CD4-positive, alpha-beta memory T cell (primary cell): ENCODE results near the gene FOXN3. TPM values are rescaled to one million over a fixed set of nuclear protein-coding genes. Genes with fewer than 3 reads are reported as not detected.

Experiments
- CTCF ChIA-PET: fragments of 350-600 bp; sonication (Branson Sonifier 250); formaldehyde crosslinking; loops from one replicate; lab custom pipeline; 2021; ENCODE audit warnings: inconsistent platforms; ENCODE audit not compliant: partially characterized antibody; lab: Charles Lee
- POLR2A ChIA-PET: fragments of 350-600 bp; sonication (Branson Sonifier 250); formaldehyde crosslinking; loops from one replicate; lab custom pipeline; 2021; ENCODE audit not compliant: partially characterized antibody; lab: Charles Lee
- DNase-seq, 5 donors: peaks; one replicate each; pipeline versions ENCODE4 v3.0.0 to v3.0.0-alpha.2; 2020 to 2022; ENCODE audit warnings: mixed read lengths in 1 of 5
- H3K27ac ChIP-seq: one replicate; pipeline ENCODE4 v1.7.0; 2013; ENCODE audit warnings: low read depth, low read length
- H3K27me3 ChIP-seq: 2 replicates; pipeline ENCODE4 v1.7.0; 2013; ENCODE audit warnings: mild to moderate bottlenecking, low read length, moderate library complexity; ENCODE audit not compliant: insufficient read depth
- H3K36me3 ChIP-seq: 2 replicates; pipeline ENCODE4 v1.7.0; 2013; ENCODE audit warnings: mild to moderate bottlenecking, low read length, moderate library complexity; ENCODE audit not compliant: insufficient read depth
- H3K4me1 ChIP-seq: 2 replicates; pipeline ENCODE4 v1.7.0; 2013; ENCODE audit warnings: mild to moderate bottlenecking, low read length, moderate library complexity; ENCODE audit not compliant: insufficient read depth
- H3K4me3 ChIP-seq, 2 donors: one replicate each; pipeline ENCODE4 v1.7.0; 2013; ENCODE audit warnings: low read length in 2 of 2, mild to moderate bottlenecking in 1 of 2
- H3K9me3 ChIP-seq, 2 donors: one replicate each; pipeline ENCODE4 v1.7.0; 2013; ENCODE audit warnings: low read length in 2 of 2, control low read depth in 1 of 2; ENCODE audit not compliant: control insufficient read depth in 1 of 2
- H3K27ac Mint-ChIP-seq, 7 donors: one replicate each; pipeline ENCODE4 v1.8.0; 2020 to 2021; ENCODE audit warnings: mixed read lengths in 7 of 7, mild to moderate bottlenecking in 6 of 7, inconsistent platforms in 3 of 7, moderate library complexity in 3 of 7
- H3K27me3 Mint-ChIP-seq, 2 donors: one replicate each; pipeline ENCODE4 v1.8.0; 2020 to 2021; ENCODE audit warnings: mixed read lengths in 2 of 2
- H3K36me3 Mint-ChIP-seq, 2 donors: one replicate each; pipeline ENCODE4 v1.8.0; 2020 to 2021; ENCODE audit warnings: mixed read lengths in 2 of 2, inconsistent platforms in 1 of 2, mild to moderate bottlenecking in 1 of 2
- H3K4me1 Mint-ChIP-seq, 4 donors: one replicate each; pipeline ENCODE4 v1.8.0; 2020 to 2021; ENCODE audit warnings: mixed read lengths in 4 of 4, mild to moderate bottlenecking in 1 of 4
- H3K4me3 Mint-ChIP-seq, 8 donors: one replicate each; pipeline ENCODE4 v1.8.0; 2020 to 2021; ENCODE audit warnings: mixed read lengths in 8 of 8, mild to moderate bottlenecking in 7 of 8, moderate library complexity in 6 of 8, inconsistent platforms in 3 of 8
- H3K9me3 Mint-ChIP-seq, 8 donors: one replicate each; pipeline ENCODE4 v1.8.0; 2020 to 2021; ENCODE audit warnings: mixed read lengths in 8 of 8, mild to moderate bottlenecking in 5 of 8, inconsistent platforms in 3 of 8, moderate library complexity in 1 of 8
- intact Hi-C: fragments of 100-400 bp; cut with micrococcal nuclease; formaldehyde crosslinking; loops from one replicate; pipeline ENCODE4 v1.15.1; 2023
- polyA plus RNA-seq, 2 donors: library from polyadenylated mRNA; unstranded; fragments of 300-500 nt; fragmentation: Illumina TruSeq; gene quantifications; one replicate each; pipeline ENCODE4 v1.2.3, GENCODE V29; 2021
- total RNA-seq, 2 experiments: library from RNA; stranded (reverse); gene quantifications; one replicate each; pipeline ENCODE4 v1.2.3, GENCODE V29; 2021

FOXN3 gene
- total and polyA plus RNA-seq, 4 experiments from 2014 or later, result 92.6 to 111 (median 106) TPM

- Mint-ChIP-seq H3K9me3 (no peaks in the 10 kb centered on the region), H3K4me1 (peaks cover 38 to 75% (median 56%) of the 10 kb centered on the region in 4 donors), H3K4me3 (peak overlapping the region in 1 of 8 donors; percentile 20), H3K27me3 (no peaks in the 10 kb centered on the region), H3K27ac (peak overlapping the region in 1 of 7 donors; percentile 22), H3K36me3 (peaks cover 0 to 4% of the 10 kb centered on the region in 2 donors)
- H3K27me3 ChIP-seq, result no peaks in the 10 kb centered on the region
- no peaks in the 10 kb centered on the region for H3K36me3 ChIP-seq
- ChIA-PET POLR2A (no interaction called here), CTCF (no interaction called here)
- intact Hi-C loops, result no loop called here
- H3K27ac ChIP-seq, result no peak overlapping the region
- no peak overlapping the region for H3K4me3 ChIP-seq
- no peak for DNase-seq
- H3K9me3 ChIP-seq, result no peaks in the 10 kb centered on the region
- H3K4me1 ChIP-seq, result peaks cover 36% of the 10 kb centered on the region
Observed at GRCh38 chr14:89427426-89428172, 10.6 kb upstream of the FOXN3 start.

GRCh38 chr14:89425931-89426330, 8.9 kb upstream of the FOXN3 start:
- POLR2A ChIA-PET, result interaction anchor here (1.4 kb wide), 1 partner anchor 10 kb away, joined by 4 read pairs; no protein-coding TSS in a partner anchor
- CTCF ChIA-PET, result interaction anchor here (1.1 to 1.7 kb wide), 2 partner anchors 11 to 33 kb away, joined by 3 to 6 read pairs; no protein-coding TSS in a partner anchor
- Histone ChIP-seq H3K27ac (no peak overlapping the region), H3K4me1 (peaks cover 21% of the 10 kb centered on the region), H3K4me3 (no peak overlapping the region), H3K9me3 (no peaks in the 10 kb centered on the region), H3K27me3 (no peaks in the 10 kb centered on the region), H3K36me3 (no peaks in the 10 kb centered on the region)
- no peak overlapping the region for H3K4me3 Mint-ChIP-seq
- intact Hi-C loops, result no loop called here
- no peaks in the 10 kb centered on the region for H3K27me3 Mint-ChIP-seq
- no peak for DNase-seq
- peaks cover 33 to 65% (median 49%) of the 10 kb centered on the region in 4 donors for H3K4me1 Mint-ChIP-seq
- peak overlapping the region in 2 of 7 donors; percentile 10 to 36 for H3K27ac Mint-ChIP-seq
- H3K9me3 Mint-ChIP-seq, result no peaks in the 10 kb centered on the region
- peaks cover 0 to 3% of the 10 kb centered on the region in 2 donors for H3K36me3 Mint-ChIP-seq

DNA sequence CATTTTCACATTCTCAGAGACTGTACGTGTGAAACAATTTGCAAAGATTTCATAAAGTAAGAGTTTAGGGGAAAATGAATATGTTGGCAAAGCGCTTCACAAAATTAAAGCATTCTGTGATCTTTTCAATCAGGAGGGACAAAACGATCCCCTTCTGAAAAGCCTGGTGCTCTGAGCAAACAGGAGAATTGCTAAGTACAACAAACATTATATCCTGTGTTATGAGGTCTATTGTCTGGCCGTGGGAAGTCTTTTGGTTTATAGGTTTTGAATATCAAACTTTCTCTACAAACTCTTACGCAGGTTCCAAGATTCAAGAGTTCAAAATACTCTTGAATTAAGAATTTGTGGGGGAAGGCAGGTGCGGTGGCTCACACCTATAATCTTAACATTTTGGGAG, 7.2 kb upstream of the FOXN3 start:
- Mint-ChIP-seq H3K27ac (peak overlapping the region in 2 of 7 donors; percentile 18 to 35), H3K27me3 (no peaks in the 10 kb centered on the region), H3K4me3 (no peak overlapping the region), H3K9me3 (no peaks in the 10 kb centered on the region), H3K36me3 (peaks cover 0 to 3% of the 10 kb centered on the region in 2 donors), H3K4me1 (peaks cover 27 to 60% (median 43%) of the 10 kb centered on the region in 4 donors)
- intact Hi-C loops, result no loop called here
- H3K9me3 ChIP-seq, result no peaks in the 10 kb centered on the region
- no peak overlapping the region for H3K27ac ChIP-seq
- no peaks in the 10 kb centered on the region for H3K36me3 ChIP-seq
- H3K27me3 ChIP-seq, result no peaks in the 10 kb centered on the region
- no peak for DNase-seq
- H3K4me1 ChIP-seq, result peaks cover 9% of the 10 kb centered on the region
- no peak overlapping the region for H3K4me3 ChIP-seq
- ChIA-PET CTCF (interaction anchor here (1.7 kb wide), 1 partner anchor 9 kb away, joined by 6 read pairs; no protein-coding TSS in a partner anchor), POLR2A (no interaction called here)

DNA sequence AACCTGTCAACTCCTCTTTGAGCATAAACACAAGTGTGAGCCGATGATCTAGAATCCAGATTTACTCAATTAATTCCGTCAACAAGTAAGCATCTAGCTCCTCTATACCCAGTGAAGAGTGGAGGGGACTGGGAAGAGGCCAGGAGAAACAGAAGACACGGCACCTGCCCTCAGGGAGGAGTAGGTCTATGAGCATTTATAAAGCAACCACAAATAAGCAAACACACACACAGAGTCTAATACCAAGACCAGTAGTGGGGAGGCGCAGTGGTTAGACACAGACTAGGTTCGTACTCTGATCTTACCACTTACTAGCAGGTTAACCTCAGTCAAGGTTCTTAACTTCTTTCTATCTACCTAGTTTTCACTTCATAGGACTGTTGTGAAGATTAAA, 5.9 kb upstream of the FOXN3 start:
- DNase-seq, result no peak
- no peak overlapping the region for H3K4me3 ChIP-seq
- H3K27ac Mint-ChIP-seq, result peak overlapping the region in 3 of 7 donors; percentile 29 to 76 (median 42)
- H3K36me3 ChIP-seq, result no peaks in the 10 kb centered on the region
- peaks cover 28 to 66% (median 47%) of the 10 kb centered on the region in 4 donors for H3K4me1 Mint-ChIP-seq
- no peaks in the 10 kb centered on the region for H3K9me3 ChIP-seq
- CTCF ChIA-PET, result interaction anchor here (1.1 kb wide), 1 partner anchor 8 kb away, joined by 3 read pairs; no protein-coding TSS in a partner anchor
- intact Hi-C loops, result no loop called here
- POLR2A ChIA-PET, result no interaction called here
- no peaks in the 10 kb centered on the region for H3K9me3 Mint-ChIP-seq
- H3K4me1 ChIP-seq, result peaks cover 11% of the 10 kb centered on the region
- H3K4me3 Mint-ChIP-seq, result no peak overlapping the region
- H3K36me3 Mint-ChIP-seq, result peaks cover 0 to 3% of the 10 kb centered on the region in 2 donors
- H3K27me3 ChIP-seq, result no peaks in the 10 kb centered on the region
- H3K27ac ChIP-seq, result no peak overlapping the region
- no peaks in the 10 kb centered on the region for H3K27me3 Mint-ChIP-seq

GRCh38 chr14:89422181-89422951, 5.3 kb upstream of the FOXN3 start:
- ChIA-PET POLR2A (no interaction called here), CTCF (interaction anchor here (1.1 kb wide), 1 partner anchor 9 kb away, joined by 3 read pairs; no protein-coding TSS in a partner anchor)
- Mint-ChIP-seq H3K36me3 (peaks cover 0 to 8% of the 10 kb centered on the region in 2 donors), H3K4me1 (peaks cover 30 to 72% (median 49%) of the 10 kb centered on the region in 4 donors), H3K27me3 (no peaks in the 10 kb centered on the region), H3K4me3 (no peak overlapping the region), H3K9me3 (no peaks in the 10 kb centered on the region), H3K27ac (peak overlapping the region in 4 of 7 donors; percentile 29 to 76 (median 44))
- Histone ChIP-seq H3K36me3 (no peaks in the 10 kb centered on the region), H3K27ac (no peak overlapping the region), H3K4me3 (no peak overlapping the region), H3K9me3 (no peaks in the 10 kb centered on the region), H3K27me3 (no peaks in the 10 kb centered on the region), H3K4me1 (peaks cover 14% of the 10 kb centered on the region)
- intact Hi-C loops, result no loop called here
- DNase-seq, result no peak

DNA sequence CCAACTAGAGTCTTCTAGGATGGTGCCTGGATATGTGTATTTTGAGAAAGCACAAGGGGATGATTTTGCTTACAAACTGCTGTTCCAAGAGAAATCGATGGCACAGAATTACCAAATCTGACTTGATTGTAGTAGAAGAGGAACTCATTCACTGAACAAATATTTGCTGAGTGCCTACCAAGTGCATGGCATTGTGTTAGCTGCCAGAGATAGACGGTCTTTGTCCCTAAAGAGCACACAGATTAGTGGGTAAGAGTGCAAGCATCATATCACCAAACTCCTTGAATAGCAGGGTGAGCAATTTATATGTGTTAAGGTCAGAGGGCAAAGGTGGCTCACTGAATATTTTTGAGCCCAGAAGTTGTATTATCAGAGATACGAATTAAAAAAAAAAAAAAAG, 3.5 kb upstream of the FOXN3 start:
- H3K27me3 ChIP-seq, result no peaks in the 10 kb centered on the region
- ChIA-PET CTCF (interaction anchor here (1.0 kb wide), 2 partner anchors 47 to 243 kb away, joined by 3 read pairs; no protein-coding TSS in a partner anchor), POLR2A (no interaction called here)
- Mint-ChIP-seq H3K4me3 (no peak overlapping the region), H3K36me3 (peaks cover 0 to 16% of the 10 kb centered on the region in 2 donors), H3K9me3 (no peaks in the 10 kb centered on the region), H3K4me1 (peaks cover 32 to 70% (median 48%) of the 10 kb centered on the region in 4 donors), H3K27me3 (no peaks in the 10 kb centered on the region), H3K27ac (peak overlapping the region in 3 of 7 donors; percentile 24 to 94 (median 51))
- no peak for DNase-seq
- no peaks in the 10 kb centered on the region for H3K9me3 ChIP-seq
- no peak overlapping the region for H3K27ac ChIP-seq
- H3K4me1 ChIP-seq, result peaks cover 17% of the 10 kb centered on the region
- no peak overlapping the region for H3K4me3 ChIP-seq
- no peaks in the 10 kb centered on the region for H3K36me3 ChIP-seq
- intact Hi-C loops, result no loop called here
